Panc1 (cell line): ENCODE results near the gene INPP5F. TPM values are rescaled to one million over a fixed set of nuclear protein-coding genes. Genes with fewer than 3 reads are reported as not detected.

Experiments
- ATAC-seq: fragments of 200-7000 bp; cut with Tn5 transposase; 2 replicates; pipeline ENCODE4 v1.9.1; 2020; ENCODE audit warnings: mild to moderate bottlenecking, moderate library complexity
- BruUV-seq: library from RNA; stranded (reverse); fragments of 400-500 nt; replicated peaks from 2 replicates; lab custom pipeline; 2021; lab: Mats Ljungman, UMichigan
- CTCF ChIA-PET: fragments of 300-600 bp; sonication (Branson Sonifier 250); formaldehyde crosslinking; loops from one replicate; lab custom pipeline; 2022; ENCODE audit warnings: antibody characterized with exemption; lab: Charles Lee
- POLR2A ChIA-PET: fragments of 300-600 bp; sonication (Branson Sonifier 250); formaldehyde crosslinking; loops from one replicate; lab custom pipeline; 2022; ENCODE audit warnings: antibody characterized with exemption; lab: Charles Lee
- DNase-seq: peaks from one replicate; pipeline ENCODE4 v3.0.0-alpha.2; 2010; ENCODE audit warnings: low read depth, low spot score
- H3K27ac ChIP-seq: 2 replicates; pipeline ENCODE4 v1.5.1; 2011; ENCODE audit warnings: mild to moderate bottlenecking, low read length, inconsistent platforms
- H3K27me3 ChIP-seq: fragments of 200-500 bp; sonication (Bioruptor generic); 2 replicates; pipeline ENCODE4 v1.6.0; 2014; ENCODE audit warnings: low read length, inconsistent platforms; ENCODE audit not compliant: control insufficient read depth, insufficient read depth
- H3K36me3 ChIP-seq: fragments of 200-500 bp; sonication (Bioruptor generic); 2 replicates; pipeline ENCODE4 v1.5.1; 2014; ENCODE audit warnings: inconsistent platforms, mild to moderate bottlenecking, low read length, moderate library complexity; ENCODE audit not compliant: control insufficient read depth, insufficient read depth
- H3K4me1 ChIP-seq: 2 replicates; pipeline ENCODE4 v1.5.1; 2011; ENCODE audit warnings: inconsistent platforms, mild to moderate bottlenecking, low read length, moderate library complexity; ENCODE audit not compliant: control insufficient read depth, insufficient read depth
- H3K4me3 ChIP-seq, 2 experiments: 2 replicates each; pipeline ENCODE4 v1.5.1; 2011 to 2012; ENCODE audit warnings: low read depth in 2 of 2, low read length in 2 of 2, mild to moderate bottlenecking in 2 of 2, inconsistent platforms in 1 of 2, moderate library complexity in 1 of 2
- H3K9me3 ChIP-seq: fragments of 200-500 bp; sonication (Bioruptor generic); 2 replicates; pipeline ENCODE4 v1.5.1; 2014; ENCODE audit warnings: low read depth, mild to moderate bottlenecking, inconsistent platforms, low read length, moderate library complexity; ENCODE audit not compliant: control insufficient read depth, insufficient read depth
- CTCF ChIP-seq: fragments of 450-650 bp; IDR thresholded peaks from 2 replicates; pipeline ENCODE4 v1.5.1; 2017; ENCODE audit warnings: mild to moderate bottlenecking
- POLR2AphosphoS5 ChIP-seq: IDR thresholded peaks from 2 replicates; pipeline ENCODE4 v1.6.1; 2012; ENCODE audit warnings: mild to moderate bottlenecking, low read depth, low read length, moderate library complexity
- REST ChIP-seq, 2 experiments: IDR thresholded peaks; 2 replicates each; pipeline ENCODE4 v1.6.1; 2011 to 2012; ENCODE audit warnings: low read depth in 2 of 2, control low read depth in 1 of 2, low read length in 1 of 2, mild to moderate bottlenecking in 1 of 2, moderate library complexity in 1 of 2; ENCODE audit not compliant: insufficient read depth in 1 of 2
- SIN3A ChIP-seq: IDR thresholded peaks from 2 replicates; pipeline ENCODE4 v1.6.1; 2012; ENCODE audit warnings: low read depth, mild to moderate bottlenecking, low read length, moderate library complexity, borderline replicate concordance; ENCODE audit not compliant: insufficient read depth
- TCF7L2 ChIP-seq: IDR thresholded peaks from 2 replicates; pipeline ENCODE4 v1.6.1; 2011; ENCODE audit warnings: mild to moderate bottlenecking, low read depth, low read length, inconsistent platforms
- in situ Hi-C: cut with HindIII; loops from 2 replicates; pipeline ENCODE4 v1.10.0; 2016; ENCODE audit warnings: low sequenced_read_pairs, low pct_unique_long_range_greater_than_20kb
- intact Hi-C: fragments of 100-400 bp; cut with micrococcal nuclease; formaldehyde crosslinking; loops from one replicate; pipeline ENCODE4 v1.10.0; 2022; ENCODE audit not compliant: unreplicated experiment
- total RNA-seq: library from RNA; stranded (reverse); gene quantifications from one replicate; pipeline ENCODE4 v1.2.1, GENCODE V29; 2021; ENCODE audit not compliant: unreplicated experiment

INPP5F gene
- total RNA-seq, 1 experiment from 2014 or later = 26.7 TPM

GRCh38 chr10:119758448-119759195 lies 32.8 kb downstream of the INPP5F start:
- DNase-seq = no peak
- CTCF ChIA-PET = no interaction called here
- BruUV-seq = no TSS peak
- POLR2A ChIA-PET = no interaction called here
- no peak for ATAC-seq
- Histone ChIP-seq H3K9me3 (no peaks in the 10 kb centered on the region), H3K27me3 (no peaks in the 10 kb centered on the region), H3K27ac (no peak overlapping the region), H3K4me3 (no peak overlapping the region), H3K4me1 (no peaks in the 10 kb centered on the region), H3K36me3 (no peaks in the 10 kb centered on the region)
- no peak for TF ChIP-seq TCF7L2
- TF ChIP-seq CTCF = no peak
- TF ChIP-seq SIN3A = no peak
- no peak for TF ChIP-seq POLR2AphosphoS5
- no peak for TF ChIP-seq REST (IDR thresholded peaks at IDR 0.05; ENCODE audit: insufficient read depth in 1 of 2, low read depth in 2 of 2, low read length in 1 of 2)
- intact Hi-C loops (no loop called here), in situ Hi-C loops (no loop called here)

GRCh38 chr10:119759832-119760231 lies 34.0 kb downstream of the INPP5F start:
- TF ChIP-seq CTCF = no peak
- no peak for TF ChIP-seq TCF7L2
- TF ChIP-seq SIN3A = no peak
- no peak for TF ChIP-seq POLR2AphosphoS5
- no peak for TF ChIP-seq REST (IDR thresholded peaks at IDR 0.05; ENCODE audit: insufficient read depth in 1 of 2, low read depth in 2 of 2, low read length in 1 of 2)
- Histone ChIP-seq H3K9me3 (no peaks in the 10 kb centered on the region), H3K4me3 (no peak overlapping the region), H3K4me1 (no peaks in the 10 kb centered on the region), H3K27me3 (no peaks in the 10 kb centered on the region), H3K36me3 (no peaks in the 10 kb centered on the region), H3K27ac (no peak overlapping the region)
- in situ Hi-C loops = no loop called here
- no TSS peak for BruUV-seq
- intact Hi-C loops = no loop called here
- DNase-seq (no peak), ATAC-seq (no peak)
- CTCF ChIA-PET = no interaction called here
- POLR2A ChIA-PET = interaction anchor here (0.6 kb wide), 1 partner anchor 29 kb away, joined by 4 read pairs; no protein-coding TSS in a partner anchor
